HepG2 (cell line): ENCODE results near the gene OVCH2. TPM values are rescaled to one million over a fixed set of nuclear protein-coding genes. Genes with fewer than 3 reads are reported as not detected.

ENCODE experiments used
- ATAC-seq: fragments of 200-7000 bp; cut with Tn5 transposase; 3 replicates; pipeline ENCODE4 v1.9.1; 2020; ENCODE audit warnings: mild to moderate bottlenecking, moderate library complexity
- BruUV-seq: library from RNA; stranded (reverse); fragments of 400-500 nt; replicated peaks from 2 replicates; lab custom pipeline; 2021; lab: Mats Ljungman, UMichigan
- CTCF ChIA-PET: fragments of 300-600 bp; formaldehyde crosslinking; extraction: SDS; loops from one replicate; lab custom pipeline; 2021; ENCODE audit warnings: low total read pairs, inconsistent platforms, low intra/inter-chr PET ratio; lab: Yijun Ruan, JAX
- POLR2A ChIA-PET: fragments of 350-600 bp; sonication (Branson Sonifier 250); formaldehyde crosslinking; loops from one replicate; lab custom pipeline; 2020; ENCODE audit warnings: antibody characterized with exemption, inconsistent platforms; lab: Yijun Ruan, JAX
- DNase-seq: peaks from one replicate; pipeline ENCODE4 v3.0.0-alpha.2; 2015; ENCODE audit warnings: low spot score
- FAIRE-seq: peaks from 3 replicates; lab custom pipeline; 2011; peaks lifted over from hg19 to GRCh38; lab: Jason Lieb, UNC
- H2AFZ ChIP-seq: one replicate; pipeline ENCODE4 v1.6.1; 2011; ENCODE audit warnings: low read length, inconsistent platforms
- H3K27ac ChIP-seq: fragments of 300-600 bp; 3 replicates; pipeline ENCODE4 v1.8.0; 2011; ENCODE audit warnings: mixed run types, mild to moderate bottlenecking, mixed read lengths, low read length, inconsistent platforms; ENCODE audit not compliant: insufficient read depth; ENCODE audit errors: extremely low read length
- H3K27me3 ChIP-seq, 2 experiments: fragments of 200-600 bp in 1 of 2; 2 replicates in 1 of 2; 3 replicates in 1 of 2; pipeline versions ENCODE4 v1.6.0 to v1.8.0; 2011; ENCODE audit warnings: low read length in 2 of 2, mild to moderate bottlenecking in 2 of 2, moderate library complexity in 2 of 2, inconsistent platforms in 1 of 2; ENCODE audit not compliant: insufficient read depth in 2 of 2, control insufficient read depth in 1 of 2
- H3K36me3 ChIP-seq, 2 experiments: fragments of 200-600 bp in 1 of 2; replicated peaks in 1 of 2; 2 replicates in 1 of 2; 3 replicates in 1 of 2; pipeline versions ENCODE4 v1.5.1 to v1.8.0; 2011; ENCODE audit warnings: low read length in 2 of 2, inconsistent platforms in 1 of 2; ENCODE audit not compliant: insufficient read depth in 2 of 2, control insufficient read depth in 1 of 2
- H3K4me1 ChIP-seq: 2 replicates; pipeline ENCODE4 v1.5.1; 2012; ENCODE audit warnings: low read length, inconsistent platforms; ENCODE audit not compliant: insufficient read depth
- H3K4me2 ChIP-seq: 2 replicates; pipeline ENCODE4 v1.6.0; 2011; ENCODE audit warnings: low read depth, low read length, inconsistent platforms
- H3K4me3 ChIP-seq, 3 experiments: fragments of 200-600 bp in 1 of 3; sonication (generic), shearing (Covaris generic) in 1 of 3; replicated peaks in 1 of 3; 2 replicates each; pipeline ENCODE4 v1.5.1; 2011 to 2016; ENCODE audit warnings: low read length in 3 of 3, inconsistent platforms in 2 of 3, low read depth in 2 of 3, mild to moderate bottlenecking in 2 of 3, control low read depth in 1 of 3, mixed read lengths in 1 of 3; ENCODE audit not compliant: insufficient read depth in 1 of 3
- H3K79me2 ChIP-seq: one replicate; pipeline ENCODE4 v1.6.1; 2011; ENCODE audit warnings: low read length, inconsistent platforms; ENCODE audit not compliant: insufficient read depth
- H3K9ac ChIP-seq: 2 replicates; pipeline ENCODE4 v1.6.0; 2011; ENCODE audit warnings: mild to moderate bottlenecking, low read depth, low read length, inconsistent platforms; ENCODE audit not compliant: insufficient read depth
- H3K9me3 ChIP-seq: 2 replicates; pipeline ENCODE4 v1.5.1; 2012; ENCODE audit warnings: mild to moderate bottlenecking, low read length
- H4K20me1 ChIP-seq: 2 replicates; pipeline ENCODE4 v1.6.0; 2011; ENCODE audit warnings: inconsistent platforms, mild to moderate bottlenecking, low read length, moderate library complexity; ENCODE audit not compliant: insufficient read depth
- CBX5 ChIP-seq: sonication (generic); formaldehyde crosslinking; IDR thresholded peaks from 2 replicates; pipeline ENCODE4 v1.4.0; 2020; ENCODE audit warnings: missing genetic modification reagents, borderline replicate concordance
- HNRNPK ChIP-seq: fragments of 200-400 bp; formaldehyde crosslinking; IDR thresholded peaks from 2 replicates; pipeline ENCODE4 v1.6.1; 2018; ENCODE audit warnings: low read length, low read depth, moderate library complexity, mild to moderate bottlenecking; ENCODE audit not compliant: poor library complexity, severe bottlenecking
- NCOA2 ChIP-seq: sonication (generic); formaldehyde crosslinking; IDR thresholded peaks from 2 replicates; pipeline ENCODE4 v1.8.0; 2022; ENCODE audit warnings: inconsistent platforms
- TCF7 ChIP-seq: sonication (generic); IDR thresholded peaks from 2 replicates; pipeline ENCODE4 v1.6.1; 2016; ENCODE audit warnings: antibody characterized with exemption, low read depth
- ZNF652 ChIP-seq: IDR thresholded peaks from 2 replicates; pipeline ENCODE4 v1.6.1; 2016; ENCODE audit warnings: low read depth, borderline replicate concordance
- ZNF782 ChIP-seq: sonication (generic); formaldehyde crosslinking; IDR thresholded peaks from 2 replicates; pipeline ENCODE4 v1.4.0; 2020; ENCODE audit warnings: missing genetic modification reagents, mild to moderate bottlenecking, borderline replicate concordance
- WGBS: methylation state at CpG from one replicate; pipeline ENCODE4 v1.1.6; 2017; ENCODE audit warnings: low lambda C conversion rate; 5-methylcytosine and 5-hydroxymethylcytosine counted together
- in situ Hi-C: cut with HindIII; loops from 2 replicates; pipeline ENCODE4 v1.10.0; 2017; ENCODE audit warnings: low pct_unique_long_range_greater_than_20kb; ENCODE audit not compliant: extremely low pct_ligation_motif_present
- intact Hi-C: fragments of 100-400 bp; cut with micrococcal nuclease; formaldehyde crosslinking; loops from one replicate; pipeline ENCODE4 v1.10.0; 2022; ENCODE audit not compliant: unreplicated experiment
- polyA plus RNA-seq, 8 experiments: library from polyadenylated mRNA; depleted of rRNA in 3 of 8; stranded (reverse) in 7 of 8; unstranded in 1 of 8; fragments of >200 nt; fragmentation: Illumina TruSeq in 4 of 8; extraction: Trizol in 4 of 8; gene quantifications; 2 replicates each; pipeline versions ENCODE4 v1.2.1 to v1.2.3, GENCODE V29; 2011 to 2016; ENCODE audit warnings: low read depth in 4 of 8, missing spikeins in 1 of 8, mixed read lengths in 1 of 8; ENCODE audit not compliant: insufficient read depth in 1 of 8
- total RNA-seq, 5 experiments: library from RNA; depleted of rRNA; stranded (reverse); fragments of >200 nt; fragmentation: Illumina TruSeq; extraction: Trizol; gene quantifications; 2 replicates each; pipeline ENCODE4 v1.2.3, GENCODE V29; 2016; ENCODE audit warnings: low read depth in 1 of 5
- TF ChIP-seq, protein P1 (sequence below): sonication (generic); formaldehyde crosslinking; IDR thresholded peaks from 2 replicates; pipeline ENCODE4 v1.9.0; 2022; ENCODE audit warnings: low read depth, missing genetic modification reagents

OVCH2 gene
- total and polyA plus RNA-seq, 2 of the 13 experiments (the other 11 are each of a cell fraction or from before 2014, with no cell fraction given), result not detected

DNA sequence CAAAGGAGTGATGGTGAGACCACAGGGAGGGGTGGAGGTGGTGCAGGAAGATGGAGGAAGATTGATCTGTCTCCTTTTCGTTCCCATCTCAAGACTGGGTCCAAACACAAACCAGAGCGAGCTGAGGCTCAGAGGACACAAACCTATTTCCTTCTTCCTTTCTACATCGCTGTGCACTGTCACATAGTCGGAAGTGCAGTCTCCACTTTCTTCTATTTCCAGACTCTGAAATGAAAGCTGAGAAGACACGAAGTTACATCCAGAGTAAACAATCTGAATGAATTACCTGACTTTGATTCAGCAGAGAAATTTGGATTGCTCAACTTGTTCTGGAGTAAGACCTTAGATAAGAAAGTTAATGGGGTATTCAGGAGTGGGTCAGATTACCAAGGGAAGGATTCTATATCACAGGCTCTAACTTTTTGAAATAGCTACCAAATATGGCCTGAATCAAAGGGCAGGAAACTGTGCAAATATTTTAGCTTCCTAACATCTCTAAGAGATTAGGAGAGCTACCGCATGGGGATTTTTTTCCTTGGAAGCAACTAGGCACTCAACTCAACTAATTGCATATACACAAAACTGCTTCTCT, 14.4 kb downstream of the OVCH2 start:
- no peaks in the 10 kb centered on the region for H4K20me1 ChIP-seq
- no peak overlapping the region for H3K4me2 ChIP-seq
- 22% methylated on average over 6 of the region's 6 CpGs for WGBS
- POLR2A ChIA-PET, result no interaction called here
- intact Hi-C loops, result no loop called here
- BruUV-seq, result no TSS peak
- no peak for DNase-seq
- no peaks in the 10 kb centered on the region for H3K79me2 ChIP-seq
- no peak for ATAC-seq
- CTCF ChIA-PET, result no interaction called here
- no peak for FAIRE-seq
- no peaks in the 10 kb centered on the region for H3K36me3 ChIP-seq
- no peak overlapping the region for H3K27ac ChIP-seq
- H3K9ac ChIP-seq, result no peak overlapping the region
- in situ Hi-C loops, result loop anchor here (25.0 kb wide), 1 partner anchor 330 kb away; no protein-coding TSS in a partner anchor
- no peak overlapping the region for H2AFZ ChIP-seq
- peaks cover 8% of the 10 kb centered on the region; the same call in 1 of the 2 replicates for H3K4me1 ChIP-seq
- no peak overlapping the region for H3K4me3 ChIP-seq
- TF ChIP-seq TCF7 (no peak), ZNF782 (CRISPR knock-in tag) (no peak), CBX5 (CRISPR knock-in tag) (no peak), NCOA2 (CRISPR knock-in tag) (no peak), HNRNPK (no peak), ZNF652 (no peak)
- TF ChIP-seq, protein P1, sequence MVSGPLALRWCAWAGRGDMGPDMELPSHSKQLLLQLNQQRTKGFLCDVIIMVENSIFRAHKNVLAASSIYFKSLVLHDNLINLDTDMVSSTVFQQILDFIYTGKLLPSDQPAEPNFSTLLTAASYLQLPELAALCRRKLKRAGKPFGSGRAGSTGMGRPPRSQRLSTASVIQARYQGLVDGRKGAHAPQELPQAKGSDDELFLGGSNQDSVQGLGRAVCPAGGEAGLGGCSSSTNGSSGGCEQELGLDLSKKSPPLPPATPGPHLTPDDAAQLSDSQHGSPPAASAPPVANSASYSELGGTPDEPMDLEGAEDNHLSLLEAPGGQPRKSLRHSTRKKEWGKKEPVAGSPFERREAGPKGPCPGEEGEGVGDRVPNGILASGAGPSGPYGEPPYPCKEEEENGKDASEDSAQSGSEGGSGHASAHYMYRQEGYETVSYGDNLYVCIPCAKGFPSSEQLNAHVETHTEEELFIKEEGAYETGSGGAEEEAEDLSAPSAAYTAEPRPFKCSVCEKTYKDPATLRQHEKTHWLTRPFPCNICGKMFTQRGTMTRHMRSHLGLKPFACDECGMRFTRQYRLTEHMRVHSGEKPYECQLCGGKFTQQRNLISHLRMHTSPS (CRISPR knock-in tag), result no peak
- TF ChIP-seq, all 625 proteins: peak for 0
- no peaks in the 10 kb centered on the region for H3K9me3 ChIP-seq
- peaks cover 2 to 17% of the 10 kb centered on the region in 2 experiments; a peak in 4 of 5 replicates for H3K27me3 ChIP-seq
